HG03108 (cell line): ENCODE measurements around the gene ZNF850.
"Not testable (repeated sequence)": the region's sequence is repeated elsewhere in the genome, so short reads cannot be mapped to it uniquely, and the experiment has no call there.

ENCODE experiments used
- ATAC-seq: cut with Tn5 transposase; IDR thresholded peaks from one replicate; pipeline ENCODE4 v1.9.1; 2021; ENCODE audit warnings: moderate library complexity; ENCODE audit not compliant: unreplicated experiment

The ZNF850 gene

GRCh38 chr19:36772311-36773222, at the start of gene ZNF850:
Gene ZNF850 (minus strand): TSS chr19:36772807. CDS start chr19:36762606, 10,201 bp downstream.
- peak; percentile 87 for ATAC-seq

DNA sequence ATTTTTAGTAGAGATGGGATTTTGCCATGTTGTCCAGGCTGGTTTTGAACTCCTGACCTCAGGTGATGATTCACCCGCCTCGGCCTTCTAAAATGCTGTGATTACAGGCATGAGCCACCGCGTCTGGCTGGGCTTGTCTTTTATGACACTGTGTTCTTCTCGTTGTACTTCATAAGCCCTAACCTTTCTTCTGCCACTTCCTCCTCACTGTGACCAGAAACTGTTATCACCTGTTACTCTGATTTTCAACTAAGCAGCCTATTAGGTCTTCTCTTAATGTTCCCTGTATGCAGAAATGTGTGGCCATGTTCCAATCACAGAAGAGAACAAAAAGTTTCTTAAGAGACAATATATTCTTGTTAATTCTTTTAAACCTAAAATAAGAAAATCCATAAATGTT, 49.2 kb upstream of the ZNF850 start:
- no peak for ATAC-seq

GRCh38 chr19:36819130-36819630, 46.6 kb upstream of the ZNF850 start:
- no peak for ATAC-seq

- ATAC-seq: no peak
These were observed 34.4 kb upstream of the ZNF850 start for GRCh38 chr19:36807029-36807428.

DNA sequence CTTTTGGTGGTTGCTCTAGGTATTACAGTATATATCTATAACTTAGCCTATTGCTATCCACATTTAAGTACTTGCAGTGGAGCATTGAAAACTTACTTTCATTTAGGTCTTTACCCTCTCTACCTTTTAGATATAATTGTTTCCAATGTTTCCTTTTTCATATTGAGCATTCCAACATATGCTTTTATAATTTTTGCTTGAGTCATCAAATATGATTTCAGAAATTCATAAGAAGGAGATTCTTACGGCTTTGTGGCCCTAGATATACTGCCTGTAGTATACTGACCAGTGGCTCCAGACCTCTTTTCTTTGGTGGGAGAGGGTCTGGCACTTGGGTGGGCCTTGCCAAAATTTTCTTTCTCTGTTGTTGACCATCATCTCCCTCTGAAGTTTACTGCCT, 32.8 kb upstream of the ZNF850 start:
- no peak for ATAC-seq

DNA sequence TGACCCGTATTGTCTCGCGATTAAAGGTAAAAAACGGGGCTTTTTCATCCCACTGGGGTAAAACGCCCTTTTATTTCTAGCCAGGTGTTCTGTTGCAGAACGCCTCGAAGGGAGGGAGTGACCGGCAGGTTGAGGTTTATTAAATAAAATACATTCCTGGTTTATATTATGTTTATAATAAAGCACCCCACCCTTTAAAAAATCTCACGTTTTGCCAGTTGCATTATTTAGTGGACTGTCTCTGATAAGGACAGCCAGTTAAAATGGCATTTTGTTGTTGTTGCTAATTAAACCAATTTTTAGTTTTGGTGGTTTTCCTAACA, 25.1 kb upstream of the ZNF850 start:
- ATAC-seq: no peak

DNA sequence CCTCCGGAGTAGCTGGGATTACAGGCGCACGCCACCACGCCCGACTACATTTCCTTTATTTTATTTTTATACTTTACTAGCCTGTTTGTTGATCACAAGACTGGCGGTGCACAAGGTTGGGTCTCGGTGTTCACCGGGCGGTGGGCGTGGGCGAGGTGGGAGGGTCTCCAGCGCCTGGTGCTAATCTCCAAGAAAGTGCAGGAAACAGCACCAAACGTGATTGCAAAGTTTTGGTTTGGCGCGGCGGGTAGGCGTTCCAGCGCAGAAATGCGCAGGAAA, 24.0 kb upstream of the ZNF850 start:
- no peak for ATAC-seq

DNA sequence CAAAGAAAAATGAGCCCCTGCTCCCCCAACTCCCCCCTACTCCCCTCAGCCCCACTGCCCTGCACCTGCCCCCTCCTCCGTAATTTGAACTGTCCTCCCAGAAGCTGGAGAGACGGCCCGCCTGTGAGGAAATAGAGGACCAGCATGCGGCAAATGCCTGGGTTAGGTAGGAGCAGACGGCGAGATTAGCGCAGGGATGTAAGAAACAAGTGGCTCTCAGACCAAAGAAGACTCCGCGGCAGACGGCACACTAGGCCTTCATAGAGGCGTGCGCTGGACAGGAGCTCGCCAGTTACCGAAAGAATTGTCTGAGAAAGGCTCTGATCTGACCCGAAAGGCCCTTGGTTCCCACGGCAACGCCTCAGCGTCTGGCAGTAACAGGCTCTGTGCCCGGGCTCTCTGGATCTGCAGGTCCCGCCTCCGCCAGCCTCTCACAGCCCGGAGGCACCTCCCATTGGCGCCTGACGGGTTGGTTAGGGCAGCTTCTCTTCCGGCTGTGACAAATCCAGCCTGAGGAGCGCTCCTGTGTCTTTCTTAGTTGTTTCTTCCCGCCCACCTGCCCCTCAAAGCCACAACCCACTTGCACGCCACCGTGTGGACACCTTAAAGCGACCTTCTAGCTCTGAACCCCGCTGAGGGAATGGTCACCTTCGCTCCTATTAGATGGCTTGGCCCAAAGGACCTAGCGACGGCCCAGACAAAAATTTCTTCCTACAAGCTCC, 19.0 kb upstream of the ZNF850 start:
- not testable (repeated sequence) for ATAC-seq

- ATAC-seq: no peak
These were observed 3.2 kb upstream of the ZNF850 start for GRCh38 chr19:36775768-36776167.

GRCh38 chr19:36773223-36773579, 594 bp upstream of the ZNF850 start:
- peak; percentile 5 for ATAC-seq

DNA sequence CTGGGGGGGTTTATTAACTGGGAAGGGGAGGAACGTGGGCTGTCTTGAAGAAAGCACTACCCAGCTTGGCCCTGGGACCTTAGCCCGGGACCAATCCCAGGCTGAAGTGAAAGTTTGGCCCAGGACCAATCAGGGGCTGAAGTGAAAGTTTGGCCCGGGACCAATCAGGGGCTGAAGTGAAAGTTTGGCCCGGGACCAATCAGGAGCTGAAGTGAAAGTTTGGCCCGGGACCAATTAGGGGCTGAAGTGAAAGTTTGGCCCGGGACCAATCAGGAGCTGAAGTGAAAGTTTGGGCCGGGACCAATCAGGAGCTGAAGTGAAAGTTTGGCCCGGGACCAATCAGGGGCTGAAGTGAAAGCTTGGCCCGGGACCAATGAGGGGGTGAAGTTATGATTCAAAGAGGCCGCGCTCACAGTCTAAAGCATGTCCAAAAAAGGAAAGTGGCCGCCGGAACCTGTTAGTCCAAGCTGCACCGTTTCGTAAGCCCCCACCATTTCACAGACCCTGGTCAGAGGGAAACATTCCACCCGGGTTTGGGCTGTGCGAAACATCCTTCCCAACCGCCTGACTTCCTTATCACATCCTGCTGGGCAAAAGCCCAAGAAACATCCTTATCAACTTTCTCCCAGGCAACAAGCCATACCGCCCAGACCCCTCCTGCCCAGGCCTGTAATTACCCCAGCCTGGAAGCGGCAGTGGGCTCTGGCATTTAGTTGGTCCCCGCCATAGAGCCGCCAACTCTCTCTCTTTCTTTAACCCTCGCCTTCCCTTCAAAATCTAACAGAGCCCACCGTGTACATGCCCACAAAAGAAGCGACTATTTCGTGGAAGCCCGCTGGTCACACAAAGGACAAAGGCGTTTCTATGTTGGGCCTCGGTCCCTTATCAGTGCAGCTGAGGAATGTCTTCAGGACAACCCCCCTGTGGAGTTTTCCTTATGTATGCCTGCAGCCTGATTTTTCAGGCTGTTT, 1.1 kb downstream of the ZNF850 start:
- ATAC-seq: no peak

DNA sequence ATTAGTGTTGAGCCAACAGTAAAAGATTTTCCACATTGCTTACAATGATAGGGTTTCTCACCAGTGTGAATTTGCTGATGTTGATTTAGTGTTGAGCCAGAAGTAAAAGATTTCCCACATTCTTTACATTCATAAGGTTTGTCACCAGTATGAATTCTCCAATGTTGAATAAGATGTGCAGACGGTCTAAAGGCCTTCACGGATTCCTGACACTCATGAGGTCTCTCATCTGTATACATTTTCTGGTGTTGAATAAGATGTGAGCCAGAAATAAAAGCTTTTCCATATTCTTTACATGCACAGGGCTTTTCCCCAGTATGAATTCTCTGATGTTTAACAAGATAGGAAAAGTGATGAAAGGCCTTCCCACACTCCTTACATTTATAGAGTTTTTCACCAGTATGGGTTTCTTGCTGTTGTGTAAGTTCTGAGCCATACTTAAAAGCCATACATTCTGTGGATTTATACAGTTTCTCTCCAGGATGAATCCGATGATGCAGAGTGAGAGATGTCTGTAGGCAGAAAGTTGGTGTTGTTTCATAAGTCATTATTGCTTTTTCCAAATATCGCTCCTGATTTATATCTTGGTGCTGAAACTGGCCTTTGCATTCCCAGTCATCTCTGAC, 22.4 kb downstream of the ZNF850 start:
- no peak for ATAC-seq

- ATAC-seq: not testable (repeated sequence)
These were observed 23.0 kb downstream of the ZNF850 start for GRCh38 chr19:36749613-36750012.

GRCh38 chr19:36748431-36749275, 24.0 kb downstream of the ZNF850 start:
- no peak for ATAC-seq

DNA sequence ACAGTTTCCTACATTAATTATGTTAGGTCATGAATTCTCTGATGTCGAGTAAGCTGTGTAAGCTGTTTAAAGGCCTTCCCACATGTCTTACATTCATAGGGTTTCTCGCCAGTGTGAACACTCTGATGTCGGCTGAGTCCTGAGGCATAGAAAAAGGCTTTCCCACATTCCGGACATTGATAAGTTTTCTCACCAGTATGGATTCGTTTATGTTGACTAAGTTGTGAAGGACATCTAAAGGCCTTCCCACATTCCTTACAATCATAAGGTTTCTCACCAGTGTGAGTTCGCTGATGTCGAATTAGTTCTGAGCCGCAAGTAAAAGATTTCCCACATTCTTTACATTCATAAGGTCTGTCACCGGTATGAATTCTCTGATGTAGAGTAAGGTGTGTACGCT, 24.9 kb downstream of the ZNF850 start:
- ATAC-seq: no peak

DNA sequence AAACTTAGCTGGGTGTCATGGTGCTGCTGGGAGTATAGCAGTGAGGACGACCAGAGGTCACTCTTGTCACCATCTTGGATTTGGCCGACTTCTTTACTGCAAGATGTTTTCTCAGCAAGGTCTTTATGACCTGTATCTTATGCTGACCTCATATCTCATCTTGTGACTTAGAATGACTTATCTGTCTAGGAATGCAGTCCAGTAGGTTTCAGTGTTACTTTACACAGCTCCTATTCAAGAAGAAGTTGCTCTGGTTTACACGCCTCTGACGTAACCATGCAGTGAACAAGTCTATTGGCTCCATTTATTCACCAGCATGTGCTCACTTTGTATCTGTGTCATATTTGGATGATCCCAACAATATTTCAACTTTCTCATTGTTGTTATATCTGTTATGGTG, 26.7 kb downstream of the ZNF850 start:
- ATAC-seq: no peak

GRCh38 chr19:36736166-36736565, 36.4 kb downstream of the ZNF850 start:
- ATAC-seq: not testable (repeated sequence)

GRCh38 chr19:36719687-36720556, 52.7 kb downstream of the ZNF850 start:
- no peak for ATAC-seq

DNA sequence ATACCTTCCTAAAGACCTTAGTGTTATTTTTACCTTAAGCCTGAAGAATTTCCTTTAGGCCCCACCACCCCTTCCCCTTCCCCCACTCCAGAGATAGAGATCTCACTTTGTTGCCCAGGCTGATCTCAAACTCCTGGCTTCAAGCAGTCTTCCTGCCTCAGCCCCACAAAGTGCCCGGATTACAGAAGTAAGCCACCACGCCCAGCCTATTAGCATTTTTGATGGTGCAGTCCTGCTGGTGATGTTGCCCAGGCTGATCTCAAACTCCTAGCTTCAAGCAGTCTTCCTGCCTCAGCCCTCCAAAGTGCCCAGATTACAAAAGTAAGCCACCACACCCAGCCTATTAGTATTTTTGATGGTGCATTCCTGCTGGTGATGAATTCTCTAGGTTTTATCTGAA, 63.2 kb downstream of the ZNF850 start:
- ATAC-seq: no peak
